ENCODE data around the gene KPNA4.

- TF ChIP-seq CTCF (IDR thresholded peaks at IDR 0.05) (no peak), POLR2A (IDR thresholded peaks at IDR 0.05) (no peak)
Observed at GRCh38 chr3:160601288-160601687, 35.9 kb upstream of the KPNA4 start.

Data from sigmoid colon (tissue), 3 donors.